Gastroesophageal sphincter (tissue), 3 donors: ENCODE results near the gene RASD1.

ENCODE experiments used
- CTCF ChIP-seq, 4 experiments: fragments of 200-600 bp in 2 of 4; fragments of 450-650 bp in 2 of 4; sonication (generic) in 1 of 4; IDR thresholded peaks; one replicate each; pipeline ENCODE4 v1.5.1; 2017 to 2019; ENCODE audit warnings: antibody characterized with exemption in 4 of 4, mild to moderate bottlenecking in 2 of 4, moderate library complexity in 2 of 4
- POLR2AphosphoS5 ChIP-seq: sonication (generic); formaldehyde crosslinking; IDR thresholded peaks from one replicate; pipeline ENCODE4 v1.6.1; 2017; ENCODE audit warnings: antibody characterized with exemption

GRCh38 chr17:17493249-17493985, 2.8 kb downstream of the RASD1 start:
- TF ChIP-seq CTCF (IDR thresholded peaks at IDR 0.05) (no peak), POLR2AphosphoS5 (no peak)
